GM21423 (cell line): ENCODE results near the gene FCHSD2.
"Not testable (repeated sequence)": the region's sequence is repeated elsewhere in the genome, so short reads cannot be mapped to it uniquely, and the experiment has no call there.

Source experiments
- ATAC-seq: cut with Tn5 transposase; IDR thresholded peaks from one replicate; pipeline ENCODE4 v1.9.1; 2021; ENCODE audit warnings: mild to moderate bottlenecking, moderate library complexity; ENCODE audit not compliant: unreplicated experiment

FCHSD2 gene

GRCh38 chr11:73017024-73017751, 124.9 kb downstream of the FCHSD2 start:
- ATAC-seq, result no peak

DNA sequence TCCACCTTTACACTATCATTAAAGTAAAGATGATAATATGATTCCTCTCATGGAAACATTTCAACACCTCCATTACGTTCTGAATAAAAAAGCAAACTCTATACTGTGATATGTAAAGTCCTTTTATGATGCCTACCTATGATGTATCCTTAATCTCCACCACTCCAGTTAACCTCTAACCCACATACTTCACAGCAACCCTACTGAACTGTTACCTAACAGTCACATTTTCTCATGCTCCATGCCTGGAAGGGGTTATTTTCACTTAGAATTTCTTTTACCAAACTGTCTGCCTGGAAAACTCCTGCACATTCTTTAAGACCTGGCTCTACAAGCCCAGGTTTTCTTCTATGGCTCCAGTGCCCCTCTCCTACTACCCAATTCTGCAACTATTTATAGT, 129.1 kb downstream of the FCHSD2 start:
- no peak for ATAC-seq

DNA sequence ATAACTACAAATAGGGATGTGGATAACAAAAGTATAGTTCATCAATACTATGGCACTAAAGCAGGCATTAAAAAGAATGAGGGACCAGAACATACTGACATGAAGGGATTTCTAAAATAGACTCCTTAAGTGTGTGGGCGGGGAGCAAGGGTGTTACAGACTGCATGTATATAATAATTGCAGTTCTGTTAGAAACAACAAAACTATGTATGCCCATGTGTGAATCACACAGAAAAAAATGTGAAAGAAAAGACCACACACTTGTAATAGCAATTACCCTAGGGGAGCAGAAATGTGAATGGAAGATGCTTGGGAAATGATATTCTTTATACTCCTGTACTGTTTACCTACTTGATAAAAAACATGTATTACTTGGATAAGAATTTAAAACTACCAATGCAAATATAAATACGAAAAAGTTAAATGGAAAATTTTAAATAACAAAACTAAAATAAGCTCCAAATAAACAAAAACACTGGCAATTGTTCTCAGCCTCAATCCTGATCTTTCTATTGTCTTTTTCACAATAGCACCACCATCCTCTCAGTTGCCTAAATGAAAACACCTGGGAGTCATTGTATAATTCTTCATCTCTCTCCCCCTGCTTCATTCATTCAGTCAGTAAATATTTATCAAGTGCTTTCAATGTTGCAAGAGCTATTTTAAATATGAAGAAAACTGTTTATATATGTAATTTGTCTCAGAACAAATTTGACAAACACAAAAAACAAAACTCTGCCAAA, 129.8 kb downstream of the FCHSD2 start:
- ATAC-seq, result no peak

DNA sequence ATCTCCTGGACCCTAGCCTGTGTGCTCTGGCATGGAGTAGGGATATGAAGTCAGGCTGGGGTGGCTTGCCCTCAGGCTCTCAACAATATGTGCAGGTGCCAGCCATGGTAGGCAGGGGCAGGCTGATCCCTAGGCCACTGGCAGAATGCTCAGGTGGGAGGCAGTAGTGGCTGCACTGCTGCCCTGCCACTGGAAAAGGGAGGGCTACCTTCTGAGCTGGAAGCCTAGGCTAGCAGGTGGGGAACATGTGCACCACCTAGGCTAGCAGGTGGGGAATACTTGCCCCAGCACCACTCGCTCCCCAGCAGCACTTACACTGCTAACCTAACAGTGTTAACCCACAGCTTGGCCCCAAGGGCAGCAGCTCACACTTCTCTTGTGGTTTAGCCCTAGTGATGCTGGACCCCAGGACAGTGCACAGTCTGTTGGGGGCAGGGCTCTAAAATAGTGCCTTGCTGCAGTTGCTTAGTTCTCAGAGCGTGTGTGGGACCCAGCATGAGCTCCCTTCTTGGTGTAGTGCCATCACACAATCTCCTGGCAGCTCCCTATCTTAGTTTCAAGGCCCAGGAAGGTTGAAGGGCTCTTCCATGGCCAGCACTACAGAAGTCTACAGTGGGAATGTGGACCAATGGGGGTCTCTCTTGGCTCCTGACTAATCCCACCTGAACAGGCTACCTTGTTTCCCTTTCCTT, 130.8 kb downstream of the FCHSD2 start:
- ATAC-seq, result no peak

GRCh38 chr11:73009972-73010371, 132.1 kb downstream of the FCHSD2 start:
- no peak for ATAC-seq

DNA sequence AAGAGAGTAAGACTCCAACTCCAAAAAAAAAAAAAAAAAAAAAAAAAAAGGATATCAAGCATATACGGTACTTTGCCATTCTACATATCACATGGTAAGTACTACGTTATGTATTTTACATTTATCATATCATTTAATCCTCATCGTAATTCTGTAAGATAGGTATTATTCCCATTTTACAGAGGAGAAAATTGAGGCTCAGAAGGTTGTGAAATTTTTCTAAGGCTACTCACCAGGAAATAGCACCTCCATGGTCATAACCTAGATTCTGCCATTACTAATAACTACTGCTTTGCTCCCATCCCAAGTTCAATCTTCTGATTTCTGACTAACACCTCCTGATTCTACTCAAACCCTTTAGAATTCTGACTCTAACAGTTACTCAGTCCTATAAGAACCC, 138.0 kb downstream of the FCHSD2 start:
- ATAC-seq, result no peak

- no peak for ATAC-seq
Measured at GRCh38 chr11:73003088-73003487, 139.0 kb downstream of the FCHSD2 start.

- no peak for ATAC-seq
Measured at GRCh38 chr11:73002214-73002613, 139.9 kb downstream of the FCHSD2 start.

DNA sequence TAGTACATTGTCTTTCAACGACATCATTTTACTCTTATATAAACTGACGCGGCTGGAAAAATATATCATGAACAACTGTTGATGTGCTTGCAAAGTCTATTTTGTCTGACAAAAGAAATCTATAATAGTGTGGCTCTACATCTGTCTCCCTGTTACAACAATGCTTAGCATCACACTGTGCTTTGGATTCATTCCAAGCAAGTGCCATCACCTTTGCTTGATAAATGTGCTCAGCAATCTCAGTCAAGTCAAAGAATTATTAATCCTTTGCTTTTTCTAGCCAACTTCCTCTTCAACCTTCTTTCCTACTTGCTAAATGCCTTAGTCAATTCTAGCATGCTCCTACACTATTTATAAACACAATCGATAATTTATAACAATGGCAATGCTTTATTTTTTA, 140.5 kb downstream of the FCHSD2 start:
- no peak for ATAC-seq

GRCh38 chr11:72998676-72999075, 143.4 kb downstream of the FCHSD2 start:
- ATAC-seq, result no peak

DNA sequence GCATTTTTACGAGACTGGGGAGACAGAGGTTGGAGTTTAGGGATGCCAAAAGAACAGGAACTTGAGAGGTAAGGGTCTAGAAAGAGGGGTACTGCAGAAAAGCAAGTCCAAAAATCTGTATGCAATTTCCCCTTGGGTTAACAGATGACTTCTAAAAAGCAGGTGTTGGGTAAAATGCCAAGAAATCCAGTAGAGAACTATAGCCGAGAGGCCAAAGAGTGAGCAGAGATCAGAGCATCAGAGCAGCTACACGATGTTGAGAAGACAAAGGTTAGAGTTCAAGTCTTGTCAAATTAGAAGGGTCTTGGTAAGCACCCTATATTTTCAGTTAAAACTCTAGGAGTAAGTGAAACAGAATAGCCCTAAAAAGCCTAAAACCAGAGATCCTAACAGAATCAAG, 145.2 kb downstream of the FCHSD2 start:
- no peak for ATAC-seq

GRCh38 chr11:72989727-72990126, 152.4 kb downstream of the FCHSD2 start:
- no peak for ATAC-seq

GRCh38 chr11:72988821-72989220, 153.3 kb downstream of the FCHSD2 start:
- no peak for ATAC-seq

GRCh38 chr11:72985645-72986044, 156.5 kb downstream of the FCHSD2 start:
- no peak for ATAC-seq

DNA sequence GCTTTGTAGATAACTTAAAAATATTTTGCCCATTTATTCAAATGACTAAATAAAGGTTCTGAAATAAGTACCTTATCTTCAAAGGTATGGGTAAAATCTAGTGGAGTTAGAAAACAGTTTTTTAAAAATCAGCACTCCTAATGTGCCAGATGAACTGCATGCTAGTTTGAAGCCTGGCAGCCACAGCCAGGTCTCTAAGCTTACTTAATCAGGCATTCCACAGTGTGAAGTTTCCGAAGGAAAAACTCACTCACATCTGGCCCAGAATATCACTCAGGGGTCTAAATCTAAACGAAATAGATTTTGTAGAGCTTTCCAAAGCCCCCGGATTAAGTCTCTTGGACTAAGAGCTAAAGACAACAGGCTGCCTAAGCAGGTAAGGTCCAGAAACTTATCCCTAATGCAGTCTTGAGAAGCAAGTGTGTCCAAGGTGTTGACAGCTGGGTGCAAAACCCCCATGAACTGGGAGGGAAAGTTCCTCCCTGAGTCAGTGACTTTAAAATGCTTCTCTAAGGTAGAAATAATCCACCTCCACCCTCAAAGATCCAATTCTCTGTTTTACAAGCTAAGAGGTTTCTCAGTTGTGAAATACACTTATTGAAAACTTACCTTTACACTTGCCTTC, 157.6 kb downstream of the FCHSD2 start:
- no peak for ATAC-seq

GRCh38 chr11:72983560-72983959, 158.6 kb downstream of the FCHSD2 start:
- ATAC-seq, result no peak

- ATAC-seq, result no peak
Measured at GRCh38 chr11:72981971-72982685, 160.0 kb downstream of the FCHSD2 start.

GRCh38 chr11:72981080-72981479, 161.0 kb downstream of the FCHSD2 start:
- ATAC-seq, result no peak

- not testable (repeated sequence) for ATAC-seq
Measured at GRCh38 chr11:72977782-72978181, 164.3 kb downstream of the FCHSD2 start.

DNA sequence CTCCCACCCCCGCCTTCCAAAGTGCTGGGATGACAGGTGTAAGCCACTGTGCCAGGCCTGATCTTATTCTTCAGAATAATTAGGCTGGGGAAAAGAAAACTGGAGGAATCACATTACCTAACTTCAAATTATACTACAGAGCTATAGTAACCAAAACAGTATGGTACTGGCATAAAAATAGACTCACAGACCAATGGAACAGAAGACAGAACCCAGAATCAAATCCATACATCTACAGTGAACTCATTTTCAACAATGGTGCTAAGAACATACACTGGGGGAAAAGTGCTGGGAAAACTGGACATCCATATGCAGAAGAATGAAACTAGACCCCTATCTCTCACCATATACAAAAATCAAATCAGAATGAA, 165.6 kb downstream of the FCHSD2 start:
- not testable (repeated sequence) for ATAC-seq
